Ammon's horn (tissue), 1 donor: Measurements from ENCODE around the gene MPL.
"Not testable (repeated sequence)": the region's sequence is repeated elsewhere in the genome, so short reads cannot be mapped to it uniquely, and the experiment has no call there.

Experiments used
- DNase-seq: peaks from one replicate; pipeline ENCODE4 v3.0.0-alpha.2; 2016; ENCODE audit warnings: low spot score

Gene MPL

GRCh38 chr1:43377831-43378230, 40.2 kb downstream of the MPL start:
- no peak for DNase-seq

GRCh38 chr1:43379476-43379875, 41.9 kb downstream of the MPL start:
- no peak for DNase-seq

GRCh38 chr1:43381612-43382011, 44.0 kb downstream of the MPL start:
- DNase-seq = peak; percentile 77

GRCh38 chr1:43382027-43382779, 44.6 kb downstream of the MPL start:
- DNase-seq = peak; percentile 94

- peak; percentile 75 for DNase-seq
These were observed 45.8 kb downstream of the MPL start for GRCh38 chr1:43383449-43383848.

GRCh38 chr1:43386676-43387075, 49.1 kb downstream of the MPL start:
- no peak for DNase-seq

GRCh38 chr1:43387976-43388599, 50.5 kb downstream of the MPL start:
- DNase-seq = no peak

- no peak for DNase-seq
These were observed 51.0 kb downstream of the MPL start for GRCh38 chr1:43388613-43389012.

- peak; percentile 94 for DNase-seq
These were observed 52.0 kb downstream of the MPL start, which contains the start of the genes MED8 and SZT2 for GRCh38 chr1:43389326-43390313. Gene MED8 (minus strand): TSS chr1:43389800. CDS start chr1:43389764, 36 bp downstream. Gene SZT2 (plus strand): TSS chr1:43389899. CDS start chr1:43389969, 70 bp downstream.

GRCh38 chr1:43392702-43393101, 55.1 kb downstream of the MPL start:
- no peak for DNase-seq

- no peak for DNase-seq
These were observed 57.9 kb downstream of the MPL start for GRCh38 chr1:43395523-43395922.

GRCh38 chr1:43396059-43396458, 58.4 kb downstream of the MPL start:
- no peak for DNase-seq

GRCh38 chr1:43398227-43398626, 60.6 kb downstream of the MPL start:
- DNase-seq = no peak

- not testable (repeated sequence) for DNase-seq
These were observed 62.8 kb downstream of the MPL start for GRCh38 chr1:43400441-43400840.

GRCh38 chr1:43402089-43402865, 64.7 kb downstream of the MPL start:
- no peak for DNase-seq
